ENCODE results near the gene PDHX. TPM values are rescaled to one million over a fixed set of nuclear protein-coding genes. Genes with fewer than 3 reads are reported as not detected.
A peak's percentile ranks its signal among the peaks of the same experiment; 100 is the strongest.

PDHX gene
- 28.3 and 30.5 TPM in 2 replicates for total RNA-seq

- H3K36me3 ChIP-seq (ENCODE audit: control insufficient read depth, insufficient read depth, low read length): no peaks in the 10 kb centered on the region
- DNase-seq (ENCODE audit: low read depth): peak; percentile 96
- TF ChIP-seq CTCF (IDR thresholded peaks at IDR 0.05; ENCODE audit: insufficient read depth, low read length, poor library complexity, severe bottlenecking): no peak
Observed at GRCh38 chr11:34916015-34916842, at the start of gene PDHX, which contains the start of gene APIP. TSS of gene PDHX (plus strand) at chr11:34916618. CDS start at chr11:34916656, 38 bp downstream. TSS of gene APIP (minus strand) at chr11:34916379. CDS start at chr11:34916284, 95 bp downstream.

GRCh38 chr11:34869425-34869824 lies 47.0 kb upstream of the PDHX start:
- TF ChIP-seq CTCF (IDR thresholded peaks at IDR 0.05; ENCODE audit: insufficient read depth, low read length, poor library complexity, severe bottlenecking): peak; percentile 13
- H3K4me3 ChIP-seq (ENCODE audit: low read depth, low read length): no peak overlapping the region
- no peak for DNase-seq (ENCODE audit: low read depth)
- H3K36me3 ChIP-seq (ENCODE audit: control insufficient read depth, insufficient read depth, low read length): no peaks in the 10 kb centered on the region
- H3K27me3 ChIP-seq (ENCODE audit: control insufficient read depth, insufficient read depth, low read length): no peaks in the 10 kb centered on the region

More at GRCh38 chr11:34916015-34916842, at the start of gene PDHX, which contains the start of gene APIP:
- Histone ChIP-seq H3K27me3 (ENCODE audit: control insufficient read depth, insufficient read depth, low read length) (no peaks in the 10 kb centered on the region), H3K4me3 (ENCODE audit: low read depth, low read length) (peak within 1 kb of the TSS; percentile 59)

GRCh38 chr11:34870548-34871196 lies 45.7 kb upstream of the PDHX start:
- H3K4me3 ChIP-seq (ENCODE audit: low read depth, low read length): no peak overlapping the region
- no peak for TF ChIP-seq CTCF (IDR thresholded peaks at IDR 0.05; ENCODE audit: insufficient read depth, low read length, poor library complexity, severe bottlenecking)
- H3K36me3 ChIP-seq (ENCODE audit: control insufficient read depth, insufficient read depth, low read length): no peaks in the 10 kb centered on the region
- DNase-seq (ENCODE audit: low read depth): no peak
- H3K27me3 ChIP-seq (ENCODE audit: control insufficient read depth, insufficient read depth, low read length): no peaks in the 10 kb centered on the region

GRCh38 chr11:34874202-34874601 lies 42.2 kb upstream of the PDHX start:
- Histone ChIP-seq H3K4me3 (ENCODE audit: low read depth, low read length) (no peak overlapping the region), H3K36me3 (ENCODE audit: control insufficient read depth, insufficient read depth, low read length) (no peaks in the 10 kb centered on the region), H3K27me3 (ENCODE audit: control insufficient read depth, insufficient read depth, low read length) (no peaks in the 10 kb centered on the region)
- TF ChIP-seq CTCF (IDR thresholded peaks at IDR 0.05; ENCODE audit: insufficient read depth, low read length, poor library complexity, severe bottlenecking): no peak
- DNase-seq (ENCODE audit: low read depth): no peak

GRCh38 chr11:34877375-34877975 lies 38.9 kb upstream of the PDHX start:
- no peak for TF ChIP-seq CTCF (IDR thresholded peaks at IDR 0.05; ENCODE audit: insufficient read depth, low read length, poor library complexity, severe bottlenecking)
- H3K36me3 ChIP-seq (ENCODE audit: control insufficient read depth, insufficient read depth, low read length): no peaks in the 10 kb centered on the region
- H3K27me3 ChIP-seq (ENCODE audit: control insufficient read depth, insufficient read depth, low read length): no peaks in the 10 kb centered on the region
- no peak for DNase-seq (ENCODE audit: low read depth)
- H3K4me3 ChIP-seq (ENCODE audit: low read depth, low read length): no peak overlapping the region

Measured in kidney epithelial cell (primary cell).